ENCODE results near the gene PRKAG1.

The PRKAG1 gene

DNA sequence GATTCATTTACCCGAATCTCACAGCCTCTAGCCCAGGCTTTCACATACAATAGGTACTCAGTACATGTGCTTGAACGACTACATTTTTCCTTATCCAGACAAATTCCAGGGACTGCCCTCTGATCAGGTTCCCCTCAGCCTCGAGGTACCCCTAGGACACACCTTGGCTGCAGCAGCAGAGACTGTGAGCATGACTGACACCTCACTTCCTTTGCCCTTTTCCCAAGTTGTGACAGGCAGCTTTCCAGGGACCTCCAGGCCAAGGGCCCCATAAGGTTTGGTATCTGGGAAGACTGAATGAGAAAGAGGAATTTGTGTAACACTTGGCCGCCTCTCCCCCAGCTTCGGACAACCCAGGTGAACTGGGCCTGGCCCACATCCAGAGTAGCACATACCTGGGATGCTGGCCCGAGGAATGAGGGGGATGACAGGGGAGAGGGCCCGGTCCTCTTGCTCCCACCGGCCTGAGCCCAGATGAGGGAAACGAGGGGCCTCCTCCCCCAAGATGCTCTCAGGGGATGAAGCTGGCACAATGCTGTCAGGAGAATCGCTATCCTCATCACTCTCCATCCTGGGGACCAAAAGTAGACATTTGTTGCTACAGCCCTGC, 10.2 kb upstream of the PRKAG1 start:
- H3K27ac ChIP-seq (ENCODE audit: low read length): no peak overlapping the region
- H3K9ac ChIP-seq (ENCODE audit: low read length): no peak overlapping the region
- H4K20me1 ChIP-seq (ENCODE audit: insufficient read depth, low read length): no peaks in the 10 kb centered on the region
- H3K4me2 ChIP-seq (ENCODE audit: low read length): no peak overlapping the region
- H2AFZ ChIP-seq (ENCODE audit: low read depth, low read length): no peak overlapping the region
- no peaks in the 10 kb centered on the region for H3K79me2 ChIP-seq (ENCODE audit: low read length)
- no peaks in the 10 kb centered on the region for H3K9me3 ChIP-seq (ENCODE audit: insufficient read depth, low read length)
- H3K4me3 ChIP-seq (ENCODE audit: low read length): no peak overlapping the region
- TF ChIP-seq, protein P1, sequence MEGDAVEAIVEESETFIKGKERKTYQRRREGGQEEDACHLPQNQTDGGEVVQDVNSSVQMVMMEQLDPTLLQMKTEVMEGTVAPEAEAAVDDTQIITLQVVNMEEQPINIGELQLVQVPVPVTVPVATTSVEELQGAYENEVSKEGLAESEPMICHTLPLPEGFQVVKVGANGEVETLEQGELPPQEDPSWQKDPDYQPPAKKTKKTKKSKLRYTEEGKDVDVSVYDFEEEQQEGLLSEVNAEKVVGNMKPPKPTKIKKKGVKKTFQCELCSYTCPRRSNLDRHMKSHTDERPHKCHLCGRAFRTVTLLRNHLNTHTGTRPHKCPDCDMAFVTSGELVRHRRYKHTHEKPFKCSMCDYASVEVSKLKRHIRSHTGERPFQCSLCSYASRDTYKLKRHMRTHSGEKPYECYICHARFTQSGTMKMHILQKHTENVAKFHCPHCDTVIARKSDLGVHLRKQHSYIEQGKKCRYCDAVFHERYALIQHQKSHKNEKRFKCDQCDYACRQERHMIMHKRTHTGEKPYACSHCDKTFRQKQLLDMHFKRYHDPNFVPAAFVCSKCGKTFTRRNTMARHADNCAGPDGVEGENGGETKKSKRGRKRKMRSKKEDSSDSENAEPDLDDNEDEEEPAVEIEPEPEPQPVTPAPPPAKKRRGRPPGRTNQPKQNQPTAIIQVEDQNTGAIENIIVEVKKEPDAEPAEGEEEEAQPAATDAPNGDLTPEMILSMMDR (IDR thresholded peaks at IDR 0.05; ENCODE audit: low read depth, low read length): no peak
- no peak for TF ChIP-seq EZH2phosphoT487 (IDR thresholded peaks at IDR 0.05; ENCODE audit: low read depth)
- peaks cover 62% of the 10 kb centered on the region for H3K36me3 ChIP-seq (replicated peaks; ENCODE audit: low read depth, low read length)
- no peaks in the 10 kb centered on the region for H3K27me3 ChIP-seq (ENCODE audit: low read depth, low read length)
- H3K4me1 ChIP-seq (ENCODE audit: low read length): no peaks in the 10 kb centered on the region

DNA sequence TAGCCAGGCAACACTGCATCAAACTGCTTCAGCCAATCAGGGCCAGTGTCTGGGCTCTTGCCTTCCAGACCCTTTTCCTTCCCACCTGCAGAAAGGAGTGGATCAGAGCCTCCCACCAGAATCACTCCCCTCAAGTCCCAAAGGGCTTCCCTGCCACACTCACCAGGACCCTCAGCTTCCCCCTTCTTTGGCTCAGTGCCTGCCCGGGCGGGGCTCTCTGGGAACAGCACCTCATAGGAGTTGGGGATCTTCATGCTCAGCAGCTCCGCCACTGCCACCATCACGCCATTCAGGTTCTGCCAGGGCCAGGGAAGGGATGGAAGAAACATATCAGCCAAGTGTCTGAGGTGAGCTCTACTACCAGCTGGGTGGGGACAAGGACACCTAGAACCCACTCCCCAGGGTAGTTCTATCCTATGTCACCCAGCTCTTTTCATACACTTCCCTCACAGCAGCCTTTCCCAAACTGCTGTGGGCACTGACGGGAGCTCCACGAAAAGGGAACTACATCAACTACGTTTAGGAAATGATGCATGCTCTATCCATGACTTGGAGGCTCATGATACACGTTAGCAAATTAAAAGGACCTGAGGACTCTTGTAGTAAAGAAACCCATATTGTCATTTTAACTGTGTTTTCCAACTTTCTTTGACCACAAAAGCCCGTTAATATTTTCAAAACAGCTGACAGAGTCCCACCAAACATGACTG, 9.4 kb upstream of the PRKAG1 start:
- no peaks in the 10 kb centered on the region for H4K20me1 ChIP-seq (ENCODE audit: insufficient read depth, low read length)
- H3K27me3 ChIP-seq (ENCODE audit: low read depth, low read length): no peaks in the 10 kb centered on the region
- no peak overlapping the region for H3K27ac ChIP-seq (ENCODE audit: low read length)
- H3K36me3 ChIP-seq (replicated peaks; ENCODE audit: low read depth, low read length): peaks cover 62% of the 10 kb centered on the region
- H2AFZ ChIP-seq (ENCODE audit: low read depth, low read length): no peak overlapping the region
- no peaks in the 10 kb centered on the region for H3K9me3 ChIP-seq (ENCODE audit: insufficient read depth, low read length)
- H3K9ac ChIP-seq (ENCODE audit: low read length): no peak overlapping the region
- no peaks in the 10 kb centered on the region for H3K4me1 ChIP-seq (ENCODE audit: low read length)
- TF ChIP-seq EZH2phosphoT487 (IDR thresholded peaks at IDR 0.05; ENCODE audit: low read depth): no peak
- TF ChIP-seq, protein P1 (IDR thresholded peaks at IDR 0.05; ENCODE audit: low read depth, low read length): no peak
- H3K79me2 ChIP-seq (ENCODE audit: low read length): no peaks in the 10 kb centered on the region
- no peak overlapping the region for H3K4me2 ChIP-seq (ENCODE audit: low read length)
- no peak overlapping the region for H3K4me3 ChIP-seq (ENCODE audit: low read length)

DNA sequence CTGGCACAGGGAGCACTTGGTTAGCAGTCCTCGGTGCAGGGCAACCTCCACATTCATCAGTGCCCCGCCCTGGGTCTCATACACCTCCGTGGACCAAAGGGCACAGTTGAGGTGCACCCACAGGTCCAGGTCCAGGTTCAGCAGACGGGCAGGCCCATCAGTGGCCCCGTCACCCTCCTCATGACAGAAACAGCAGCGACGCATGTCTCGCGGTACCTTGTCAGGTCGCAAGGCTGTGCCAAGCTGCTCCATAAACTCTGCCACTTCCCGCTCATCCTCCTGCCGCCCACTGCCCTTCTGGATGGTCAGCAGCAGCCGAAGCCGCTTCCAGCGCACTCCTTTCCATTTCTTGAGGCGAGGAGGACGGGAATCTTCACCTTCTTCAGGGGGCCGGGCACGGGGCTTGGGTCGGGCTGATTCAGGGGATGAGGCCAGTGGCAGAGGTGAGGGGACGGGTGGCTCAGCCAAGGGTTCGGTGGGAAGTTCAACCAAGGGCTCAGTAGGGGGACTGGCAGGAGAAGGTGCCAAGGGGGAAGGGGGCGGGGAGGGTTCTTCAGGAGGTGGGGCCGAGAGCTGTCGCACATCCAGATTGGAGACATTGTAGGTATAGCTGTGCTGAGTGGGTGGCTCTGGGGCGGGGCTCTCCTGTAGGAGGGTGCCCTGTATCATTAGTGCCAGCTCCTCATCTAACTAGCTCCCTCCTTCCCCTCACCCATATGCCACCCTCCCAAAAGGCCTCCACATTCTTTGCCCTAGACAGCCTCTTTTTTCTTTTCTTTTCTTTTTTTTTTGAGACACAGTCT, 8.3 kb upstream of the PRKAG1 start:
- Histone ChIP-seq H2AFZ (ENCODE audit: low read depth, low read length) (no peak overlapping the region), H3K27ac (ENCODE audit: low read length) (no peak overlapping the region), H4K20me1 (ENCODE audit: insufficient read depth, low read length) (no peaks in the 10 kb centered on the region), H3K27me3 (ENCODE audit: low read depth, low read length) (no peaks in the 10 kb centered on the region), H3K36me3 (replicated peaks; ENCODE audit: low read depth, low read length) (peaks cover 60% of the 10 kb centered on the region), H3K4me1 (ENCODE audit: low read length) (no peaks in the 10 kb centered on the region), H3K4me2 (ENCODE audit: low read length) (no peak overlapping the region), H3K79me2 (ENCODE audit: low read length) (no peaks in the 10 kb centered on the region), H3K9ac (ENCODE audit: low read length) (no peak overlapping the region), H3K9me3 (ENCODE audit: insufficient read depth, low read length) (no peaks in the 10 kb centered on the region), H3K4me3 (ENCODE audit: low read length) (no peak overlapping the region)
- no peak for TF ChIP-seq EZH2phosphoT487 (IDR thresholded peaks at IDR 0.05; ENCODE audit: low read depth)
- TF ChIP-seq, protein P1 (IDR thresholded peaks at IDR 0.05; ENCODE audit: low read depth, low read length): no peak

DNA sequence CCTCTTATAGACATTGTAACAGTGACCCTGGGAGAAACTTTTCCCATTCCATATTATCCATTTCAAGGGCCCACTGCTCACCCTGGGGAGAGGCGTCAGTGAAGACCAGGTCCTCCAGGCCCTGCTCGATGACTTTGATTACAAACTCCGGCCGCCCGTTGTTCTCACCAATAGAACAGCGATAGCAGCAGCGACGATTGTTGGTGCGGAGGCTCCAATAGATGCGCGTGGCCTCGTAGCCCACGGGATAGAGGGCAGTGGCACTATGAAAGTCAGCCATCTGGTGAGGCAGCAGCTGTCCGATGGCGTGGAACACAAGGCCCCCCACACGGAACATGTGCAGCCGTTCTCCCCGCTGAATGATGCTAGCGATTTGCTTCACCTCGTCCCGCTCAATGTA, 7.5 kb upstream of the PRKAG1 start:
- no peaks in the 10 kb centered on the region for H3K9me3 ChIP-seq (ENCODE audit: insufficient read depth, low read length)
- TF ChIP-seq, protein P1 (IDR thresholded peaks at IDR 0.05; ENCODE audit: low read depth, low read length): no peak
- no peak for TF ChIP-seq EZH2phosphoT487 (IDR thresholded peaks at IDR 0.05; ENCODE audit: low read depth)
- H2AFZ ChIP-seq (ENCODE audit: low read depth, low read length): no peak overlapping the region
- H3K27ac ChIP-seq (ENCODE audit: low read length): no peak overlapping the region
- H3K79me2 ChIP-seq (ENCODE audit: low read length): no peaks in the 10 kb centered on the region
- no peak overlapping the region for H3K9ac ChIP-seq (ENCODE audit: low read length)
- peaks cover 60% of the 10 kb centered on the region for H3K36me3 ChIP-seq (replicated peaks; ENCODE audit: low read depth, low read length)
- H4K20me1 ChIP-seq (ENCODE audit: insufficient read depth, low read length): no peaks in the 10 kb centered on the region
- no peak overlapping the region for H3K4me2 ChIP-seq (ENCODE audit: low read length)
- H3K27me3 ChIP-seq (ENCODE audit: low read depth, low read length): no peaks in the 10 kb centered on the region
- H3K4me1 ChIP-seq (ENCODE audit: low read length): no peaks in the 10 kb centered on the region
- H3K4me3 ChIP-seq (ENCODE audit: low read length): no peak overlapping the region

All from OCI-LY3 (cell line).